Activated T-helper 1 cell treated with Interleukin-2 at 50 U/mL for 16 hours (primary cell): ENCODE results near the gene TSPAN17.
"Not testable (repeated sequence)": the region's sequence is repeated elsewhere in the genome, so short reads cannot be mapped to it uniquely, and the experiment has no call there.

Experiments used
- DNase-seq: peaks from one replicate; pipeline ENCODE4 v3.0.0-alpha.2; 2020; ENCODE audit warnings: low read depth

Gene TSPAN17

GRCh38 chr5:176680226-176680563 is 32.9 kb downstream of the TSPAN17 start:
- DNase-seq = no peak

GRCh38 chr5:176682016-176682531 is 34.8 kb downstream of the TSPAN17 start:
- DNase-seq = no peak

- no peak for DNase-seq
Observed at GRCh38 chr5:176685010-176685409, 37.7 kb downstream of the TSPAN17 start.

- DNase-seq = no peak
Observed at GRCh38 chr5:176687247-176687646, 40.0 kb downstream of the TSPAN17 start.

GRCh38 chr5:176687881-176688280 is 40.6 kb downstream of the TSPAN17 start:
- no peak for DNase-seq

GRCh38 chr5:176690911-176691310 is 43.6 kb downstream of the TSPAN17 start:
- no peak for DNase-seq

GRCh38 chr5:176691524-176691923 is 44.2 kb downstream of the TSPAN17 start:
- DNase-seq = no peak

GRCh38 chr5:176692326-176692725 is 45.0 kb downstream of the TSPAN17 start:
- no peak for DNase-seq

- DNase-seq = no peak
Observed at GRCh38 chr5:176692839-176693476, 45.7 kb downstream of the TSPAN17 start.

GRCh38 chr5:176693477-176693851 is 46.2 kb downstream of the TSPAN17 start:
- no peak for DNase-seq

- no peak for DNase-seq
Observed at GRCh38 chr5:176694146-176694545, 46.9 kb downstream of the TSPAN17 start.

GRCh38 chr5:176694631-176695030 is 47.3 kb downstream of the TSPAN17 start:
- DNase-seq = no peak

GRCh38 chr5:176695073-176695472 is 47.8 kb downstream of the TSPAN17 start:
- no peak for DNase-seq

GRCh38 chr5:176697267-176697933 is 50.1 kb downstream of the TSPAN17 start:
- no peak for DNase-seq

GRCh38 chr5:176697934-176698538 is 50.8 kb downstream of the TSPAN17 start:
- DNase-seq = no peak

- not testable (repeated sequence) for DNase-seq
Observed at GRCh38 chr5:176699446-176699845, 52.2 kb downstream of the TSPAN17 start.

GRCh38 chr5:176700239-176700847 is 53.1 kb downstream of the TSPAN17 start:
- no peak for DNase-seq

- no peak for DNase-seq
Observed at GRCh38 chr5:176702671-176703641, 55.7 kb downstream of the TSPAN17 start.

- DNase-seq = no peak
Observed at GRCh38 chr5:176703857-176704256, 56.6 kb downstream of the TSPAN17 start.

- no peak for DNase-seq
Observed at GRCh38 chr5:176704355-176704754, 57.1 kb downstream of the TSPAN17 start.

- DNase-seq = no peak
Observed at GRCh38 chr5:176704817-176705216, 57.5 kb downstream of the TSPAN17 start.
